ENCODE measurements around the gene PARVA.

PARVA gene

GRCh38 chr11:12534549-12534948, 157.2 kb downstream of the PARVA start:
- DNase-seq, result no peak

- no peak for DNase-seq
Measured at GRCh38 chr11:12535321-12535720, 157.9 kb downstream of the PARVA start.

GRCh38 chr11:12536566-12536965, 159.2 kb downstream of the PARVA start:
- DNase-seq, result no peak

GRCh38 chr11:12537778-12538401, 160.5 kb downstream of the PARVA start:
- DNase-seq, result no peak

- no peak for DNase-seq
Measured at GRCh38 chr11:12538889-12539421, 161.6 kb downstream of the PARVA start.

- DNase-seq, result no peak
Measured at GRCh38 chr11:12539572-12539971, 162.2 kb downstream of the PARVA start.

GRCh38 chr11:12540075-12540680, 162.8 kb downstream of the PARVA start:
- no peak for DNase-seq

GRCh38 chr11:12540913-12541582, 163.7 kb downstream of the PARVA start:
- no peak for DNase-seq

GRCh38 chr11:12541583-12542151, 164.3 kb downstream of the PARVA start:
- no peak for DNase-seq

GRCh38 chr11:12542186-12542935, 165.0 kb downstream of the PARVA start:
- DNase-seq, result no peak

GRCh38 chr11:12543596-12544415, 166.4 kb downstream of the PARVA start:
- no peak for DNase-seq

GRCh38 chr11:12544986-12545775, 167.8 kb downstream of the PARVA start:
- no peak for DNase-seq

- DNase-seq, result no peak
Measured at GRCh38 chr11:12546122-12546521, 168.8 kb downstream of the PARVA start.

GRCh38 chr11:12546660-12547059, 169.3 kb downstream of the PARVA start:
- DNase-seq, result no peak

GRCh38 chr11:12547953-12548650, 170.7 kb downstream of the PARVA start:
- DNase-seq, result no peak

GRCh38 chr11:12552692-12553091, 175.3 kb downstream of the PARVA start:
- DNase-seq, result no peak

- no peak for DNase-seq
Measured at GRCh38 chr11:12554122-12554521, 176.8 kb downstream of the PARVA start.

- DNase-seq, result no peak
Measured at GRCh38 chr11:12556155-12556554, 178.8 kb downstream of the PARVA start.

GRCh38 chr11:12556788-12557384, 179.5 kb downstream of the PARVA start:
- no peak for DNase-seq

GRCh38 chr11:12559011-12559410, 181.6 kb downstream of the PARVA start:
- no peak for DNase-seq

Measured in stimulated activated naive CD4-positive, alpha-beta T cell treated with Interleukin-2 at 50 U/mL for 16 hours (primary cell).